ENCODE measurements around the gene CMSS1.

DNA sequence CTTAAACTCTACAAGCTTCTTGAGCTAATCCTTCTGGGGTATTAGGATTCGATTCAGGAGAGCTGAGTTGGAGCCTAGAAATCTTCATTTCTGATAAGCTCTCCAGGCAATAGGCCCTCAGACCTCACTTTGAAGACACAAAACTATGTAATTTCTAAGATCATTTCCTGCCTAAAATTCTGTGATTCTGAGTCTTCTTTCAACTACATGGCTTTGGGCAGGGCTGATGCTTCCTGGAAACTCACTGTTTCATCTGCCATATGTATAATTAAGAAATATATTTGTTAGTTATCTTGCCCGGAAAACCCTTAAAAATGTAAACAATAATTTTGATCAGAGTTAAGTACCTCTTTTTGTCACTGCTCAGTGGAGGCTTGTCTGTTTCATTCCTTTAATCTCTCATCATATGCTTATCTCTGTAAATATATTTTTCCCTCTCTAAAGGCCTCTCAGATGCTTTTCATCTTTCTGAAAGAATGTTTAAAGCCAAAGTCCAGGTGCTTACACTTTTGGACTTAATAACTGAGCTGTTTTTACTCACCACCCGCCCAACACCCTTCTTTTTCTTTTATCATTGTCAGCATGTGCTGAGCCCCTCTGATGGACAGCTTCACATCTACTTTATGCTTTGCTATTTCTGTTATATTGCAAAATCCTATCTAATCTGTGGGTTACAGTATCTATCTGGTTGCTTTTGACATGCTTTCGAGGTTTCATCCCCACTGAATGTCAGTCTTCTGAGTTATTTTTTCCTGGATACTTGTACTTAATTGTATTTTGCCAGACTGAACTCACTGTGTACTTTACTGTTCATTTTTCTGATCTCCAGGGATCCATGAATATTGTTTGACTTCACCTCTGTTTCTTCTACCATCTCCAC is 258.4 kb downstream of the CMSS1 start:
- TF ChIP-seq POLR2AphosphoS5 (IDR thresholded peaks at IDR 0.05; ENCODE audit: low read depth, low read length) (no peak), TAF1 (IDR thresholded peaks at IDR 0.05; ENCODE audit: borderline replicate concordance, insufficient read depth, low read length) (no peak), FOXP2 (optimal IDR thresholded peaks at IDR 0.05; ENCODE audit: borderline replicate concordance, extremely low read depth, extremely low read length, insufficient read depth) (no peak), SIN3A (IDR thresholded peaks at IDR 0.05; ENCODE audit: borderline replicate concordance, insufficient read depth, low read length) (no peak)
- TF ChIP-seq, protein P1, sequence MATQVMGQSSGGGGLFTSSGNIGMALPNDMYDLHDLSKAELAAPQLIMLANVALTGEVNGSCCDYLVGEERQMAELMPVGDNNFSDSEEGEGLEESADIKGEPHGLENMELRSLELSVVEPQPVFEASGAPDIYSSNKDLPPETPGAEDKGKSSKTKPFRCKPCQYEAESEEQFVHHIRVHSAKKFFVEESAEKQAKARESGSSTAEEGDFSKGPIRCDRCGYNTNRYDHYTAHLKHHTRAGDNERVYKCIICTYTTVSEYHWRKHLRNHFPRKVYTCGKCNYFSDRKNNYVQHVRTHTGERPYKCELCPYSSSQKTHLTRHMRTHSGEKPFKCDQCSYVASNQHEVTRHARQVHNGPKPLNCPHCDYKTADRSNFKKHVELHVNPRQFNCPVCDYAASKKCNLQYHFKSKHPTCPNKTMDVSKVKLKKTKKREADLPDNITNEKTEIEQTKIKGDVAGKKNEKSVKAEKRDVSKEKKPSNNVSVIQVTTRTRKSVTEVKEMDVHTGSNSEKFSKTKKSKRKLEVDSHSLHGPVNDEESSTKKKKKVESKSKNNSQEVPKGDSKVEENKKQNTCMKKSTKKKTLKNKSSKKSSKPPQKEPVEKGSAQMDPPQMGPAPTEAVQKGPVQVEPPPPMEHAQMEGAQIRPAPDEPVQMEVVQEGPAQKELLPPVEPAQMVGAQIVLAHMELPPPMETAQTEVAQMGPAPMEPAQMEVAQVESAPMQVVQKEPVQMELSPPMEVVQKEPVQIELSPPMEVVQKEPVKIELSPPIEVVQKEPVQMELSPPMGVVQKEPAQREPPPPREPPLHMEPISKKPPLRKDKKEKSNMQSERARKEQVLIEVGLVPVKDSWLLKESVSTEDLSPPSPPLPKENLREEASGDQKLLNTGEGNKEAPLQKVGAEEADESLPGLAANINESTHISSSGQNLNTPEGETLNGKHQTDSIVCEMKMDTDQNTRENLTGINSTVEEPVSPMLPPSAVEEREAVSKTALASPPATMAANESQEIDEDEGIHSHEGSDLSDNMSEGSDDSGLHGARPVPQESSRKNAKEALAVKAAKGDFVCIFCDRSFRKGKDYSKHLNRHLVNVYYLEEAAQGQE (IDR thresholded peaks at IDR 0.05; ENCODE audit: insufficient read depth in 1 of 2, low read depth in 2 of 2, low read length in 2 of 2): no peak
